GF-D8 (cell line): ENCODE results near the gene EXD3.
"Not testable (repeated sequence)": the region's sequence is repeated elsewhere in the genome, so short reads cannot be mapped to it uniquely, and the experiment has no call there.

Experiments used
- DNase-seq: peaks from one replicate; lab custom pipeline; 2025; lab: John Stamatoyannopoulos, UW

The EXD3 gene

DNA sequence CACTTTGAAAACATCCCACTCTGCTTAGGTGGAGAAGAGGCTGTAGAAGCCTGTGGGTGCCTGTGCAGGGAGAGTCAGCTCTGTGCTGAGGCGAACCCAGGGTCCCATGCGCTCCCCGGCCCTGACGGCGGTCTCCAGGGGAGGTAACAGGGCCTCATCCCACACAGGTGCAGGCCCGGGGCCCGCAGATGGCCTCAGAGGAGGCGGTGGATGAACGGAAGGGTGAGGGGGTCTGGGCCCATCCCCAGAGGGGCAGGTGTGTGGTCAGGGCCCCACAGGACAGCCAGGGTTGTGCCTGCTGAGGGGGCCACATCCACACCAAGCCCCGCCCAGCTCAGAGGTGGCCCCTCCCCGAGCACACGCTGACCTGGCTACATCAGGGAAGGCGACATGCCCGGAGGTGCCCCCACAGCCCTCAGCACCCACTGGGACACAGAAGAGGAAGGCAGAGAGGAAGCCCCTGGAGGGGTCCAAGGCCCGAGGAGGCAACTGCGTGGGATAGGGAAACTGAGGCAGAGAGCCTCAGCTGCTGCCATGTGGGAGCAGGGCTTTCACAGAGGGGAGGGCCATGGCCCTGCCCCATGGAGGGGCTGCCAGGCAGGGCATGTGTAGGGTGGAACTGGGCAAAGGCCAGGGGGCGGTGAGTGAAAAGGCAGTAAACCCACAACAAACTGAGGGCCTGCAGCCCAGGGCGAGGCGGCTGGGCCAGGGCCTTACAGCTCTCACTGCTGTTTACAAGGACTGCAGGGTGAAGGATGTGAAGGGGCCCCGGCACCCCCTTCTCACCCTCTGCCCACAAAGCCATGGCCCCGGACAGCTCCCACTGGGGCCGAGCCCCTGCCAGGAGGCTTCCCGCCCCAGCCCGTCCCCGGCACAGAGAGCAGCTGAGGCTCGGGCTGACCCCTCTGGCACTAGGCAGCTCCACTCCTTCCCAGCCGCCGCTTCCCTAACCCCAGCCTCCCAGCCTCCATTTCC lies 29.5 kb downstream of the EXD3 start:
- no peak for DNase-seq

DNA sequence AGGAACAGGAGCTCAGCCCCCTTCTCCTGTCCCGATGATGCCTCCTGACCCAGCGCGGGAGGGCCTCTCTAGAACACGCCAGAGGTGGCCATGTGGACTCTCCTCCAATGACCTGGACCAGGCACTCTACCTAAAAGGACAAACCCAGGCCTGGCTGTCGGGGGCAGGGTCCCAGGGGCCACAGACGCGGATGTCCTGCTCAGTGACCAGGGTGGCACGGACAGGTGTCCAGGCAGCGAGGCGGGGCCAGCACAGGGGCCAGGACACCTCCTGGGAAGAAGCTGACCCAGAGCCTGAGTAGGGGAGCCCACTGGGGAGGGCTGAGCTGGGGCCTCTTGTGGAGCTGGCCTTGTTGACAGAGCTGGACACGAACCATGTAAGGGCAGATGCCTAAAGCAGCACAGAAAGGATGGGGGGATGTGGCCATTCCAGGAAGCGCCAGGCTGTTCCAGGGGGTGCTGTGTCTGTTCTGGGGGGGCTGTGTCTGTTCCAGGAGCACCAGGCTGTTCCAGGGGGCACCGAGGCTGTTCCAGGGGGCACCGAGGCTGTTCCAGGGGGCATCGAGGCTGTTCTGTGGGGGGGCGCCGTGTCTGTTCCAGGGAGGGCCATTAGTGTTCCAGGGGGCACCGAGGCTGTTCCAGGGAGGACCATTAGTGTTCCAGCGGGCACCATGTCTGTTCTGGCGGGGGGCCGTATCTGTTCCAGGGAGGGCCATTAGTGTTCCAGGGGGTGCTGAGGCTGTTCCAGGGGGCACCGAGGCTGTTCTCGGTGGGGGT lies 30.5 kb downstream of the EXD3 start:
- DNase-seq = no peak

DNA sequence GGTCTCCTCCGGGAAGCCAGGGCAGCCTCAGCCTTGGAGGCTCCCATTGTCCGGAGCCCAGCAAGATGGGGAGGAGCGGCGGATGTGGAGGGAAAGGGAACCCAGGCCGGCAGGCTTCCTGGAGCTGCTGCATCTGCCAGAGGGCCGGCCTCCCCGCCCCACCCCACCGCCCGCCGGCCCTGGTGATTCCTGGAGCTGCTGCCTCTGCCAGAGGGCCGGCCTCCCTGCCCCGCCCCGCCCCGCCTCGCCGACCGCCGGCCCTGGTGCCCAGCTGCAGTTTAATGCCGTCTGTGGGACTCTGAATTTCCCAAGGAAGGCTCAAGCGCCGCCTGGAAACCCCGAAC lies 31.6 kb downstream of the EXD3 start:
- DNase-seq = no peak

DNA sequence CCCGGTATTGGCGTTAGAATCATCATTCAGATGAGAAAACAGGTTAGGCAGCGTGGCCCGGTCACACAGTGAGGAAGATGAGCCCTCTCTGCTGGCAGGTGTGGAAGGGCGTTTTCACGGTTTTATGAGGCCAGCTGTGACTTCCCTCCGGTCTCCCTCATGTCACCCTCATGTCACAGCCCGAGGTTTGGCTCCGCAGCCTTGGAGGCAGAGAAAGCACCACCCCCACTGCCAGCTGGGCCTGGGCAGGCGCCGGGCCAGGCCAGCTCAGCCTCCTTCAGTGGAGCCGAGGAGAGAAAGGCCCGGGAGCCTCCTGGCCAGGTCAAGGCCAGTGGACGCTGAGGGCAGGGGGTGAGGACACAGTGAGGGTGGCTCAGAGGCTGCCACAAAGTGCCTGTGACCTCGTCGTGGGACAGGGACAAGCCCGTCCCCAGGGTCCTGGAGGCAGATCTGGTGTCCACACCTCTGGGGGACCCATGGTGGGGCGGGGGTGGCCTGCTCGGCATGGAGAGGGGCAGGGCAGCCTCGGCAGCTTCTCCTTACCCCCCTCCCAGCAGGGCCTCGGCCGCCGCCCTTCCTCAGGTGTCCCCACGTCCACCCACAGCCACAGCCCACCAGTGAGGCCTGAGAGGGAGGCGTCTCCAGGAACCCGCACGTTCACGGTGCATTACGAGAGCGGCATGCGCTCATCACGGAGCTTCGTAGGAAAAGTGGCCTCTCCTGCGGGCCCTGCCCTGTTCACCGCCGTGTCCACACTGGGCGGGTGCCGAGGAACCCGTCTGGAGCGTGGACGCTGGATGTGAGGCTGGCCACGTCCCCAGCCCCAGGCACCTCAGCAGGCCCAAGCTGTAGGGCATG lies 32.2 kb downstream of the EXD3 start:
- peak; percentile 58 for DNase-seq

DNA sequence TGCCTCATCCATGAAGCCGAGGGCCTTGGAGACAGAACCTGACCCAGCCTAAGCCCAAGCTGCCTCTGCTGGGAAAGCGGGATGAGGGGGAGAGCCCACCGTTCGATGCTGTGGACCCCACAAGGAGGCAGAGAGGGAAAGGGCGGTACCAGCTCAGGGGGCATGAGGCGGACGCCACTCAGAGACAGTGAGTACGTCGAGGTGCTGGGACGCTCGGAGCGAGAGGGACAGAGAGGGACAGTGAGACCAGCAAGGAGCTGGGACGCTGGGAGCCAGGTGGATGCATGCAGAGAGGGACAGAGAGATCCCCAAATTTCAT lies 33.6 kb downstream of the EXD3 start:
- no peak for DNase-seq

DNA sequence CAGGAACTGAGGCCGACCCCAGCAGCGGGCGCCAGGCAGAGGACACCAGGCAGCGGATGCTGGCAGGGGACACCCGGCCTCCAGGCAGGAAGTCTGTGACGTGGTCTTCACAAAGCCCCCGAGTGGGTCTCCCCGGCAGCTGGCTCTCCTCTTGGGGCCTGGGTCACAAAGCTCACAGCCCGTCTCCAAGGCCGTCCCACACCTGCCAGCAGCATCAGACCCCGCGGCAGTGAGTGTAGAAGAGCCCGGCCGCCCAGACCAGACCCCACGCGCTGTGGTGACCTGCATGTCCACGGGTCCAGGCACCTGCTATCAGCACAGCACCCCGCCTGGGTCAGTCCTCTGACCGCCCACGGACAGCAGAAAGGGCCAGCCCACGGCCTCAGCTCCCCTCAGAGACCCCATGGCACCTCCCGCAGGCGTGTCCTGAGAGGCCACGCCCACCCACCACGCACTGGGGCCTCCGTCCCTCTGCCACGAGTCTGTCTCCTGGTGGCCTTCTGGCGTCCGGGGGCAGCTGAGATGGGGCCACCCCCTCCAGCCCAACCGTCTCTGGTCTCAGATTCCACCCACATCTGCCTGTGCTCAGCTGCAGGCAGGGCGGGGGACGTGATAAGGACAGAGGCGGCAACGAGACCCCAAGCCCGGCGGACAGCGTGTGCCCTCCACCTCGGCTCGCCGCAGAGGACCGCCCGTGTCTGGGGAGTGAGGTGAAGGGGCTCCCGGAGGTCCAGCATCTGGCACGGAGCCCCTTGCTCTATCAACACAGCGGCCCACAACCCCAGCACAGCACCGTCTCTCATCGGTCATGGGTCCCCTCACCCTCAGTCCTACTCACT lies 34.2 kb downstream of the EXD3 start:
- DNase-seq = no peak

DNA sequence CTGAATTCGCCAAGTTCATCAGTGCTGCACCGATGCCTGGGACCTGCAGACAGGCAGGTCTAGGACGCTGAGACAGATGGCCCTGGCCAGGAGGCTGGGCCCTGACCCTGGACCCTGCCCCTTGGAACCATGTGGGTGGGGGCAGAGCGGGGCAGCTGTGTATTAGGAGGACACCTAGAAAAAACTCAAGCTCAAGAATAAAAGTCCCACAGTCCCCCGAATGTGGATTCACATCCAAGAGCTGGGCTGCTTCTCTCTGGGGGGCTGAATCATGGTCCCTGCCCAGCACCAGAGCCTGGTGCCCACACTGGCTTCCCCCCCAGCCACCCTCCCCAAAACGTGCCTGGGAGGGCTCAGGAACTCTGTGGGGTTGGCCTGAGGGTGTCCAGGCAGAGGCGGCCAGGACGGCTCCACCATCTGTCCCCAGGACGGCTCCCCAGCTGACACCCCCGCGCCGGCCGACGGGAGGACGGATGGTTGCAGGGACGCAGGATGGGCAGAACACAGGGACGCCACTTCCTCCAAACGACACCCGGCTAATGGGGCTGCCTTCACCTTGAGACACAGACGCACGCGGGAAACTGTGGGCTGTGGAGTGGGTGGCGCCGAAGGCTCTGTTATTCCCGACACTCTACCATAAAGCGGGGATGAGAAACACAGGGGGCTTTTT lies 34.9 kb downstream of the EXD3 start:
- DNase-seq = no peak

DNA sequence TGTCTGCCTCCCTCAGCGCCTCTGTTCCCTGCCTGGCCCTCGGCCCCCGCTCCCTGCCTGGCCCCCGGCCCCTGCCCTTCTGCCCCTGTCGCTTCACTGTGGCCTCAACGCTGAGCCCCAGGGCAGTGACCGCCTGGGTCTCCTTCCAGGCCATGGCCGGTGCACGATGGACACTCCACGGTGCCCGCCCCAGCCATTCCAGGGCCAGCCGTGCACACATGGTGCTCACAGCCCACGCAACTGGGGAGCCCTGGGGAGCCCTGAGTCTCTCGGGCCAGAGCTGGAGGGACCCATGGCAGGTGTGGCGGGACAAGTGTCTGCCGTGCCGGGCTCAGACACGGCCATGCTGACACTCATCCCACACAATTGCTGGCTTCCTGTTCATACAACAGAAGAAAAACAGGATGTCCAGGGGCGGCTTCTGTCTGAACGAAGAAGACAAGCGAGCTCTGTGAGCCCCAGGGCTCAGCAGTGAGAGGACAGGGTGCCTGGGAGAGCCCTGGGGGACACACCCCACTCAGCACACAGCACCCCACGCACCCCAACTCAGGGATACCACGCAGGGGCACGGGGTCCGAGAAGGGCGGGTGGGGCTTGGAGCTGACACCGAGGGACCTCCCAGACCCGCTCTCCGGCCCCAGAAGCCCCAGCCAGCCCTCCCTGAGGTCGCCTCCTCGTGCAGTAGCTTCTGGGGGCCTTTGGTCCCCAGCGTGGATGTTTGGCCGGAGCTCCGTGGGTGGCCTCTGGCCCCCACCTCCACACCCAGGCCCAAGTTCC lies 35.7 kb downstream of the EXD3 start:
- DNase-seq = no peak

DNA sequence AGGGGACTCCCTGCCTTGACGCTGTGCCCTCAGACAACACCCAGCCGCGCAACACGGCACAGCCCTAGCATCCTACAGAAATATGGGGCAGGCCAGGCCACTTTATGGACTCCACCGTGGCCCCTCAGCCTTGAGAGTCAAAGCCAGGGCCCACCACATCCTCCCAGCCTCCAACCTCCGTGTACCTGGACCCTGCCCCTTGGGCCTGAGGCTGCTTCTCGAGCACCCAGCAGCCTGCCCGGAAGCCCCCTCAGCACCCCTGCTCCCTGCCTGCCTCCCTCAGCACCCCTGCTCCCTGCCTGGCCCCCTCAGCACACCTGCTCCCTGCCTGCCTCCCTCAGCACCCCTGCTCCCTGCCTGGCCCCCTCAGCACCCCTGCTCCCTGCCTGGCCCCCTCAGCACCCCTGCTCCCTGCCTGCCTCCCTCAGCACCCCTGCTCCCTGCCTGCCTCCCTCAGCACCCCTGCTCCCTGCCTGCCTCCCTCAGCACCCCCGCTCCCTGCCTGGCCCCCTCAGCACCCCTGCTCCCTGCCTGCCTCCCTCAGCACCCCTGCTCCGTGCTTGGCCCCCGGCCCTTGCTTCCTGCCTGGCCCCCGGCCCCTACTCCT lies 36.4 kb downstream of the EXD3 start:
- not testable (repeated sequence) for DNase-seq

DNA sequence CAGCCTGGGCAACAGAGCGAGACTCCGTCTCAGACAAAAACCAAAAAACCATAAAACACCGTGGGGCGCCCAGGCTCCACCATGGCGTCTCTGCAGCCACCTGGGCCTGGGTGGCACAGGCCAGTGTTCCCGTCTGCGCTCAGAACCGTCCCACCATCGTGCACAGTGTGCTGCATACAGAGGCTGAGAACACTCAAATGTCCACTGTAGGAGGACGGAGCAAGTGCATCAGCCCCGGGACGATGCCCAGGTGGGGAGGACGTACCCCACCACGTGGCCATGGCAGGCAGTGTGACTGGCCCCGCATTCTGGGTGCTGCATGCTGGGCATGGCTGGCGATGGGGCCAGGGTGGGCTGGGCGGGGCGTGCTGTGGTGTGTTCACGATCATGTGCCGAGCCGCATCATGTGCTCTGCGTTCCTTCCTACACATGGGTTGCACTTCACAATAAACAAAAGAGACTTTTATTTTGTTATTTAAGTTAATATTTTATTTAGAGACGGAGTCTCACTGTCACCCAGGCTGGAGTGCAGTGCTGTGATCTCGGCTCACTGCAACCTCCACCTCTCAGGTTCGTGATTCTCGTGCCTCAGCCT lies 37.8 kb downstream of the EXD3 start:
- DNase-seq = no peak

DNA sequence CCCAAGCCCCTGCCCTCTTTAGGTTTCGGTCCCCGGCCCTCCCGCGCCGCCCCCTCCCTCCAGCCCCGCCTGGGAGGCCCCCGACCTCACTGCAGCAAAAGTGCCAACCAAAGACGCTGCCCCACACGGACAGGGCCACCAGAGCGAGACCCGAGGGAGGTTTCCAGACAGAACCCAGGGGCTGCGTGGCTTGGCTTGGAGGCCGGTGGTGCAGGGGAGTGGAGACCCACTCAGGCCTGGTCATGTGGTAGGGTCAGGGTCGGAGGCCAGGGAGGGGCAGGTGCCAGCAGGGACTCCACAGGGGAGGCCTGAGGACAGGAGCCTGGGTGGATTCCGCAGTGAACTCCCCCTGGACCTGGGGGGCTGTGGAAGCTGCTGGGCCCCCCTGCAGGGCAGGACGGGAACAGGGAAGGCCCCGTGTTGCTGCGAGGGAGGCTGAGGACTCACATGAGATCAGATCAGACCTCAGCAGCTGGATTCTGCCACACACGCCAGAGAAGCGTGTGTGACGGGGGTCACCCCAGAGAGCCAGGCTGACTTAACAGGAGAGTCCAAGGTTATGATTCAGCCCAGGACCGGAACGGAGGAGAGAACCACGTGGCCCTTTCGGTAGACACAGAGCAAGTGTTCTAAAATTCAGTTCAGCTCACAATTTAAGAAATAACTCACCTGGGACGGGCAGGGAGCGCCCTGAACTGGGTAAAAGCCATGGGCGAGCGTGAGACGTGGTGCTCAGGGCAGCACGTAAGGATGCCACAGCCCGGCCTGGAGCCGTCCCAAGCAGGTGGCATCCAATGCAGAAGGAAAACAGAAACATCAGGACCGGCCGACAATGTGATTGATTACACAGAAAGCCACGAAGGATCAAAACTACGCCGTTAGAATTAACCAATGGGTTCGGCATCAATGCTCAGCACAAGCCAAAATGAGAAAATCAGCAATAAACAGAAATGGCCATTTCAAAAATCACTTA lies 38.9 kb downstream of the EXD3 start:
- DNase-seq = no peak

DNA sequence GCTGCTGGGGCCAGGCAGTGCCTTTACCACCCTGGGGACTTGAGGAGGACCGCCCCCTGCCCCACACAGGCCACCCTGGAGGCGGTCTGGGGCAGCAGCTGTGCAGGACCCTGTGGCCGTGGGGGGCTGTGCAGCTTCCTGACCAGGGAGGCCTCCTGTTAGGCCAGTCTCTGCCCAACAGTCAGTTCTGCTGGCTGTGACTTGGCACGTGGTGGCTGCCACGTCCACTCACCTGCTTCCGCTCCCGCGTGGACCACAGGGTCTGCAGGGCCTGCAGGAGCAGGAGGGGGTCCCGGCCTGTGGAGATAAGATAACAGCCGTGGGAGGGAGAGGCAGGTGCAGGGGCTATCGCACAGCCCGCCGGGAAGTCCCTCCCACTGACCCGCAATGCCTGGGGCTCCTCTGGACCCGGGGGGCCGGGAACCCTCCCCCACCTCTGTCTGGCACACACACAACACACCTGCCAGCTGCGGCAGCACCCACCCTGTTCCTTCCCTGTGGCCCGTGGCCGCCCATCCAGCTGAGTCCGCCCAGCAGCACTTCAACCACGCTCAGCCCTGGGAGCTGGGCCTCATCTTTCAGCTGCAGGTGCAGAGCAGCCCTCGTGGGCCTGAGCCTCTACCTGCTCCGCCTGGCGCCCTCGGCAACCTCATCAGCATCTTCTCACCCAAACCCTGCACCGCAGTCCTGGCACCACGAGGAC lies 39.7 kb downstream of the EXD3 start:
- DNase-seq = no peak

DNA sequence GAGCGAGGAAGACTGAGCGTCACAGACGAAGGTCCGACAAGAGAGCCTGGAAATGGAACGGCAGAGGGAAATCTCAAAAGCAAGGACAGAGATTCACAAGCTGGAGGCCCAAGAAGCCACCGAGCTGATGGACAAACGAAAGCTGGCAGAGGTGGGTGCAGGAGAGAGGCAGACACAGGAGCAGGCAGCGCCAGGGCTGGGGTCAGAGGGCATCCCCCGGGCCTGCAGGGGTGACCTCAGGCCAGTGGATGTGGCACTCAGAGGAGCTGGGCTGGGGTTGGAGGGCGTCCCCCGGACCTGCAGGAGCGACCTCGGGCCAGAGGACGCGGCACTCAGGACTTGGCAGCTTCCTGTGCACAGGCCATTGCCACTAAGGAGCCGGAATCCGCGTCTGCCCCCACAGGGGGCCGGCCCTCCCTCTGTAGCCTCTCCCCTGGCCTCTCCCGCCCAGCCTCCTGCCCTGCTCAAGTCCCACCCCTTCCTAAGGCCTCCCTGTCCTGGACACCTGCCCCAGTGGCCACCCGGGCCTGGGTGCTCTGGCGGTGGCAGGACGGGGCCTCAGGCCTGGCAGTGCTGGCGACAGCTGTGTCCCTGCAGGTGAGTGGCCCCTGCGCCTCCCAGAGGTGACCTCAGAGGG lies 40.4 kb downstream of the EXD3 start:
- no peak for DNase-seq

DNA sequence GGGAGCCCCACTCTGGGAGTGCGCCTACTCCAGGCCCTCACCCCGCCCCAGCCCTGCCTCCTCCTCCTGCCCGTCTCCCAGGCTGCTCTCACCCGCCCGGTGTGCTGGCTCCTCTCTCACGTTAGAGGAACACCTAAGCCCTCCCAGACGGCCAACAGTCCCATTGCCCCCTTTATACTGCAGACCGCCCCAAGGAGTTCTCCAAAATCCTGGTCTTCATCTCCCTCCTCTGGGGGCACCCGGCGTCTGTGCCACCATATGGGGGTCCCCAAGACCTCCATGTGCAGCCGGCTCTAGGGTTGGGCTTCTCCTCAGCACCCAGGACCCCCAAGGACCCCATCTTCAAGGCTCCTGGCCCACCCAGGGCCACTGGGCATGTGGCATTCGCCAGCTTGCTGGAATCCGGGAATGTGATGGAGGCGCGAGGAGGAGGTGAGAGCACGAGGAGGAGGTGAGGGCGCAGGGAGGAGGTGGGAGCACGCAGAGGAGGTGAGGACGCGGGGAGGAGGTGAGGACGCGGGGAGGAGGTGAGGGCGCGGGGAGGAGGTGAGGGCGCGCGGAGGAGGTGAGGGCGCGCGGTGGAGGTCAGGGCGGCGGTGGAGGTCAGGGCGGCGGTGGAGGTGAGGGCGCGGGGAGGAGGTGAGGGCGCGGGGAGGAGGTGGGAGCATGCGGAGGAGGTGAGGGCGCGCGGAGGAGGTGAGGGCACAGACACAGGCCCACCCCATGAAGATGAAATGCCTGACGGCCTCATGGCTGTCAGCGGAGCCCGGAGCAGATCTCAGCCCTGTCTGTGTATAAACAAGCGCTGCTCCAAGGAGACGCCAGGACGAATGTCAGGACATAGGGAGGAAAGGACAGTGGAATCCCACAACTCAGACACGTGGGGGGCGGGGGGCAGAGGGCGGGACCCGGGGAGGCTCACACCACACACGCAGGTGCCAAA lies 41.2 kb downstream of the EXD3 start:
- DNase-seq = no peak

DNA sequence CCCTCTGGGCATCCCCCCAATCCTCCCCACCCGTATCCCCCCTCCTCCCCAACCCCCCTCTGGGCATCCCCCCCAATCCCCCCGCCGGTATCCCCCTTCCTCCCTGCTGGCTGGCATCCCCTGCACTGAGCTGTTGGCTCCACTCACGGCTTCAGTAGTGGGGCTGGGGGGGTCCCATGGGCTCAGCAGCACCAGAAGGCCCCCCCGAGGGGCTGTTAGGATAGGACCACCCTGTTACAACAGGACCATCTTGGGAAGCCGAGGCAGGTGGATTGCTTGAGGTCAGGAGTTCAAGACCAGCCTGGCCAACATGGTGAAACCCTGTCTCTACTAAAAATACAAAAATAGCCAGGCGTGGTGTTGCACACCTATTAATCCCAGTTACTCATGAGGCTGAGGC lies 42.4 kb downstream of the EXD3 start:
- DNase-seq = no peak

DNA sequence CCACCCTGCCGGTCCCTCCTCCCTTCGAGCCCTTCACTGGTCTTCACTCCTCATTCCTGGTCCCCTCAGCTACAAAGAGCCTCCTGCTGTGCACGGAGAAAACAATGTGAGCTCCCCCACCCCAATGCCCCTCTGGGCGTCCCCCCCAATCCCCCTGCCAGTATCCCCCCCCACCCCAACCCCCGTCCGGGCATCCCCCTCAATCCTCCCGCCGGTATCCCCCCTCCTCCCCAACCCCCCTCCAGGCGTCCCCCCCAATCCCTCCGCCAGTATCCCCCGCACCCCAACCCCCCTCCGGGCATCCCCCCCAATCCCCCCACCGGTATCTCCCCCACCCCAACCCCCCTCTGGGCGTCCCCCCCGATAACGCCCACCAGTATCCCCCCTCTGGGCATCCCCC lies 42.8 kb downstream of the EXD3 start:
- DNase-seq = no peak
